ENCODE measurements around the gene COL1A2. TPM values are rescaled to one million over a fixed set of nuclear protein-coding genes. Genes with fewer than 3 reads are reported as not detected.

COL1A2 gene
- total RNA-seq, 1 donor from 2014 or later = 6.8 TPM

DNA sequence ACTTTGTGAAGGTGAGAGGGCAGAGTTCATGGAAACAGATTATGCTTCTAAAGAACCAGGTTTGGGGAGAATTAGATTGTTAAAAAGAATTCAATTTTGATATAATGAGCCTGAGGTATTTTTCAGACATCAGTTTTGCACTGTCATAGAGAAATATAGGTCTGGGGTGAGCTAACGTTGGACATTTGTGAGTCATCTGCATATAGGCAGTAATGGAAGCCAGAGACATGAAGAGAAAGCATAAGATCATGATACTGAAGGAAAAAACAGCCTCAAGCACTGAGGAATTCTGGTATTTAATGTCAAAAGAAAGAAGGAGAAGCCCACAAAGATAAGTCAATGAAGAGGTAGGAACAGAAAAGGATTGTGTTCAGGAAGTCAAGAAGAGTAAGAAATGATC, 32.4 kb upstream of the COL1A2 start:
- no peaks in the 10 kb centered on the region for H3K36me3 Mint-ChIP-seq (ENCODE audit: unreplicated experiment)
- no peak overlapping the region for H3K27ac Mint-ChIP-seq (ENCODE audit: unreplicated experiment)
- no peak overlapping the region for H3K4me3 Mint-ChIP-seq (ENCODE audit: unreplicated experiment)
- DNase-seq = no peak
- TF ChIP-seq, protein P1, sequence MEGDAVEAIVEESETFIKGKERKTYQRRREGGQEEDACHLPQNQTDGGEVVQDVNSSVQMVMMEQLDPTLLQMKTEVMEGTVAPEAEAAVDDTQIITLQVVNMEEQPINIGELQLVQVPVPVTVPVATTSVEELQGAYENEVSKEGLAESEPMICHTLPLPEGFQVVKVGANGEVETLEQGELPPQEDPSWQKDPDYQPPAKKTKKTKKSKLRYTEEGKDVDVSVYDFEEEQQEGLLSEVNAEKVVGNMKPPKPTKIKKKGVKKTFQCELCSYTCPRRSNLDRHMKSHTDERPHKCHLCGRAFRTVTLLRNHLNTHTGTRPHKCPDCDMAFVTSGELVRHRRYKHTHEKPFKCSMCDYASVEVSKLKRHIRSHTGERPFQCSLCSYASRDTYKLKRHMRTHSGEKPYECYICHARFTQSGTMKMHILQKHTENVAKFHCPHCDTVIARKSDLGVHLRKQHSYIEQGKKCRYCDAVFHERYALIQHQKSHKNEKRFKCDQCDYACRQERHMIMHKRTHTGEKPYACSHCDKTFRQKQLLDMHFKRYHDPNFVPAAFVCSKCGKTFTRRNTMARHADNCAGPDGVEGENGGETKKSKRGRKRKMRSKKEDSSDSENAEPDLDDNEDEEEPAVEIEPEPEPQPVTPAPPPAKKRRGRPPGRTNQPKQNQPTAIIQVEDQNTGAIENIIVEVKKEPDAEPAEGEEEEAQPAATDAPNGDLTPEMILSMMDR (IDR thresholded peaks at IDR 0.05; ENCODE audit: partially characterized antibody, unreplicated experiment) = no peak
- peaks cover 5% of the 10 kb centered on the region for H3K27me3 Mint-ChIP-seq (ENCODE audit: unreplicated experiment)
- H3K4me1 Mint-ChIP-seq (ENCODE audit: low read depth, unreplicated experiment) = no peaks in the 10 kb centered on the region
- H3K9me3 Mint-ChIP-seq (ENCODE audit: unreplicated experiment) = peaks cover 2% of the 10 kb centered on the region

DNA sequence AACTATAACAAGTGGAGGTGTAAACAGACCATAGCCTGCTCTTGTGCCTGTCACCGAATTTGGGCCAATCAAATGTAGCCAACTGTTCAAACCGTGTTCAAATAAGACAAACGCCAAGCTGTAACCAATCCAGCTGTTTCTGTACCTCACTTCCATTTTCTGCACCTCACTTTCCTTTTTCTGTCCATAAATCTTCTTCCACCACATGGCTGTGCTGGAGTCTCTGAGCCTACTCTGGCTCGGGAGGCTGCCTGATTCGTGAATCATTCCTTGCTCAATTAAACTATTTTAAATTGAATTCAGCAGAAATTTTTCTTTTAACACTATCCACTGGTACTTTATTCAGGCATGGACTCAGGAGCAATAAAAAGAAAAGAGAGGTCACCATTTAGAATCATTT, 29.9 kb upstream of the COL1A2 start:
- DNase-seq = no peak
- Mint-ChIP-seq H3K36me3 (ENCODE audit: unreplicated experiment) (no peaks in the 10 kb centered on the region), H3K9me3 (ENCODE audit: unreplicated experiment) (no peaks in the 10 kb centered on the region)

DNA sequence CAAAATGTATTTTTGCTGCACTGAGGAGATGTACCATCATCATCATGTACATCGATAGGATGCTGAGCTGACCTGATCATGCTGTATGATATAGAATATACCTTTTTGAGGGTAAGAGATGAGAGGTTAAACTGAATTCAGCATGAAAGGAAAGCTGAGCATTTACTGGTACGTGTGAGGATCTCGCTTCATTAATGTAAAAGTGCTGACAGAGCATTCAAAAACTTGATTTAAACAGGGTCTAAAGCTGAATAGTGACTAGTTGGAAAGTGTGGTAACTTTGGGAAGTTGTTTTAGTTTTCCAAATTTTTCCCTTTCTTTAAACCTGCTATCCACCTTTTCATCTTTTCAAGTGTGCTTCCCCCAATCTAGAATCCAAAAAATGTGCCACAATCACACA, 28.5 kb upstream of the COL1A2 start:
- Mint-ChIP-seq H3K27ac (ENCODE audit: unreplicated experiment) (no peak overlapping the region), H3K27me3 (ENCODE audit: unreplicated experiment) (peaks cover 5% of the 10 kb centered on the region), H3K4me3 (ENCODE audit: unreplicated experiment) (no peak overlapping the region), H3K36me3 (ENCODE audit: unreplicated experiment) (no peaks in the 10 kb centered on the region), H3K4me1 (ENCODE audit: low read depth, unreplicated experiment) (no peaks in the 10 kb centered on the region), H3K9me3 (ENCODE audit: unreplicated experiment) (no peaks in the 10 kb centered on the region)
- no peak for DNase-seq
- TF ChIP-seq, protein P1 (IDR thresholded peaks at IDR 0.05; ENCODE audit: partially characterized antibody, unreplicated experiment) = no peak

More for the DNA sequence above, 29.9 kb upstream of the COL1A2 start:
- Mint-ChIP-seq H3K27me3 (ENCODE audit: unreplicated experiment) (peaks cover 5% of the 10 kb centered on the region), H3K27ac (ENCODE audit: unreplicated experiment) (no peak overlapping the region), H3K4me1 (ENCODE audit: low read depth, unreplicated experiment) (no peaks in the 10 kb centered on the region), H3K4me3 (ENCODE audit: unreplicated experiment) (no peak overlapping the region)
- TF ChIP-seq, protein P1 (IDR thresholded peaks at IDR 0.05; ENCODE audit: partially characterized antibody, unreplicated experiment) = no peak

GRCh38 chr7:94366832-94367231, 27.9 kb upstream of the COL1A2 start:
- Mint-ChIP-seq H3K9me3 (ENCODE audit: unreplicated experiment) (no peaks in the 10 kb centered on the region), H3K4me3 (ENCODE audit: unreplicated experiment) (no peak overlapping the region), H3K27me3 (ENCODE audit: unreplicated experiment) (peaks cover 5% of the 10 kb centered on the region), H3K4me1 (ENCODE audit: low read depth, unreplicated experiment) (no peaks in the 10 kb centered on the region), H3K36me3 (ENCODE audit: unreplicated experiment) (no peaks in the 10 kb centered on the region), H3K27ac (ENCODE audit: unreplicated experiment) (no peak overlapping the region)
- TF ChIP-seq, protein P1 (IDR thresholded peaks at IDR 0.05; ENCODE audit: partially characterized antibody, unreplicated experiment) = no peak
- DNase-seq = no peak

- no peak for DNase-seq
- no peaks in the 10 kb centered on the region for H3K9me3 Mint-ChIP-seq (ENCODE audit: unreplicated experiment)
- H3K4me1 Mint-ChIP-seq (ENCODE audit: low read depth, unreplicated experiment) = no peaks in the 10 kb centered on the region
- peaks cover 2% of the 10 kb centered on the region for H3K27me3 Mint-ChIP-seq (ENCODE audit: unreplicated experiment)
- H3K36me3 Mint-ChIP-seq (ENCODE audit: unreplicated experiment) = no peaks in the 10 kb centered on the region
- H3K27ac Mint-ChIP-seq (ENCODE audit: unreplicated experiment) = no peak overlapping the region
- H3K4me3 Mint-ChIP-seq (ENCODE audit: unreplicated experiment) = no peak overlapping the region
- TF ChIP-seq, protein P1 (IDR thresholded peaks at IDR 0.05; ENCODE audit: partially characterized antibody, unreplicated experiment) = no peak
These were observed 26.7 kb upstream of the COL1A2 start for GRCh38 chr7:94367949-94368348.

Data from glutamatergic neuron (in vitro differentiated cells).